ENCODE data around the gene PELI1.

PELI1 gene

DNA sequence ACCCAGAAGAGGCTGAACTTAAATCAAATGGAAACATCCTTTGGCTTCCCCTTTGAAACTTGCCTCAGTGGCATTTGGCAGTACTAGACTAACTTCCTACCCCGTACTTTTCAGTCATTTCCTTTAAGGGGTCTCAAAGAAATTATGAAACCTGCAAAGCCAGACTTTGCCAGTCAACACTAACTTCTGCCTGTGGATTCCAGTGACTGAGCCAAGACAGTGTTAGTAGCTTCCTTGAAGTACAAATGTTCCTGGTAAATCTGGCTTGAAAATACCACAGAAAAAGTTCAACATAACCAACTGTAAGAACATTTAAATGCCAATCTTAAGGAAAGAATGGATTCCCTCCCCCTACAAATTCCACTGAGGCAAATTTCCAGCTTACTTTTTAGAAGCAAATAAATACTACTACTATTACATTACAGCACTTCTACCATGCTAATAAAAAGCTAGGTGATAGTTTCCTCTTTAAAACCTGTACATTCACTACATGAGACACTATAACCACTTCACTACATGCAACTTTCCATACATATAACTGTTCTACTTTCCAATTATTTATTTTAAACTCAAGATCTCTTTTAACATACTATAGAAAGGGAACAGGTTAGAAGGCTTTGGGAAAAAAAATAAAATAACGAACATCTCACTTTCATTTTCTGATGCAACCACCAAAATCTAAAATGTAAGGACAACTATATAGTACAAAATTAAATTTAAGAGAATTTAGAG lies 2.4 kb downstream of the PELI1 start:
- peak overlapping the region; percentile 83 for H3K4me3 ChIP-seq (IDR thresholded peaks at IDR 0.05; ENCODE audit: insufficient read depth, low read depth, low read length)
- H4K20me1 ChIP-seq (ENCODE audit: insufficient read depth), result no peaks in the 10 kb centered on the region
- no peaks in the 10 kb centered on the region; the same call in 1 of the 2 replicates for H3K36me3 ChIP-seq (ENCODE audit: insufficient read depth)
- TF ChIP-seq, protein P1, sequence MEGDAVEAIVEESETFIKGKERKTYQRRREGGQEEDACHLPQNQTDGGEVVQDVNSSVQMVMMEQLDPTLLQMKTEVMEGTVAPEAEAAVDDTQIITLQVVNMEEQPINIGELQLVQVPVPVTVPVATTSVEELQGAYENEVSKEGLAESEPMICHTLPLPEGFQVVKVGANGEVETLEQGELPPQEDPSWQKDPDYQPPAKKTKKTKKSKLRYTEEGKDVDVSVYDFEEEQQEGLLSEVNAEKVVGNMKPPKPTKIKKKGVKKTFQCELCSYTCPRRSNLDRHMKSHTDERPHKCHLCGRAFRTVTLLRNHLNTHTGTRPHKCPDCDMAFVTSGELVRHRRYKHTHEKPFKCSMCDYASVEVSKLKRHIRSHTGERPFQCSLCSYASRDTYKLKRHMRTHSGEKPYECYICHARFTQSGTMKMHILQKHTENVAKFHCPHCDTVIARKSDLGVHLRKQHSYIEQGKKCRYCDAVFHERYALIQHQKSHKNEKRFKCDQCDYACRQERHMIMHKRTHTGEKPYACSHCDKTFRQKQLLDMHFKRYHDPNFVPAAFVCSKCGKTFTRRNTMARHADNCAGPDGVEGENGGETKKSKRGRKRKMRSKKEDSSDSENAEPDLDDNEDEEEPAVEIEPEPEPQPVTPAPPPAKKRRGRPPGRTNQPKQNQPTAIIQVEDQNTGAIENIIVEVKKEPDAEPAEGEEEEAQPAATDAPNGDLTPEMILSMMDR (conservative IDR thresholded peaks at IDR 0.05; ENCODE audit: low read depth, low read length), result no peak
- no peak overlapping the region for H2AFZ ChIP-seq (ENCODE audit: low read depth)
- H3K4me2 ChIP-seq, result peak overlapping the region; percentile 95
- H3K27me3 ChIP-seq (ENCODE audit: insufficient read depth, low read depth), result no peaks in the 10 kb centered on the region
- H3K9ac ChIP-seq, result peak overlapping the region; percentile 81
- H3K4me1 ChIP-seq (ENCODE audit: low read depth, poor library complexity, severe bottlenecking), result peaks cover 54% of the 10 kb centered on the region
- peaks cover 68% of the 10 kb centered on the region for H3K79me2 ChIP-seq (ENCODE audit: insufficient read depth, low read depth)
- H3K27ac ChIP-seq, result peak overlapping the region; percentile 76

DNA sequence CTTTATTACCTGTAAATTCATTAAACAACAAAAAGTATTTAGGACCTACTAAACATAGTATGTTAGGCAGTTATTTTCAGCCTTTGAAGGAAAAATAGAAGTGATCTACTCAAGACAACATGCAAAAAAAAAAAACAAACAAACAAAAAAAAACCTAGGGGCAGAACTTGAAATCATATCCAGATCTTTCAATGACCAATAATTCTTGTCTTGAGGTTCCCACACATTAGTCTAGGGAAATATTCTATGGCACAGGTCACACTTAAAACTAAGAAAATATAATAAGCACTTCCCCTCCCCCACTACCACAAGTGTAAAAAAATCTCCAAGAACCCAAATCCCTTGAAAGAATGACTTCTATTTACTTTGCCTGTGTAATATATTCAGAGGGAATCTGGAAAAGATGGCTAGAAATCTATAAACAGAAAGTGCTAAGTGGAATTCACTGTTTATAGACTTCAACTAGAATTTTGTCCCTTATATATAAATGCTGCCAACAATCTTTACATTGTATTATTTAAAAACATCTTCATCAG lies 3.5 kb downstream of the PELI1 start:
- peak overlapping the region; percentile 76; the same call in 1 of the 2 replicates for H3K27ac ChIP-seq
- no peak overlapping the region for H3K9ac ChIP-seq
- H3K79me2 ChIP-seq (ENCODE audit: insufficient read depth, low read depth), result peaks cover 79% of the 10 kb centered on the region

DNA sequence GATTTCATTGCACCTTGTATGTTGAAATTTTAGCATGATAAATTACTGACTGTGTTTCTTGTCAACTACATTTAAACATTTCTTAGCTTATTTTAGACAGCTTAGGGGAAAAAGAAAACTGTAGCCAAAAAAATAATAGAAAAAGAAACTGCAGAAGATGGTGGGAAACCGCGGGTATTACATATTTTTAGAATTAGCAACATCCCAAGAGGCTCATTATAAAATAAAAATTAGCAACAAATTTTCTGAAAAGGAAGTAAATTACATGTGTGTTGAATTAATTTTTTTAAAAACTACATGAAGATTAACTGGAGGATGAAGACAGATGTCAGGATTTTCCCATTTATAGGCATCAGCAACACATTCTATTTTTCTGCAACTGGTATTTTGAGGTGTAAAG lies 4.3 kb downstream of the PELI1 start:
- H3K36me3 ChIP-seq (ENCODE audit: insufficient read depth), result no peaks in the 10 kb centered on the region; the same call in 1 of the 2 replicates
- no peak overlapping the region for H3K27ac ChIP-seq

More for the DNA sequence above, 3.5 kb downstream of the PELI1 start:
- peak overlapping the region; percentile 95 for H3K4me2 ChIP-seq
- H3K27me3 ChIP-seq (ENCODE audit: insufficient read depth, low read depth), result no peaks in the 10 kb centered on the region
- H3K36me3 ChIP-seq (ENCODE audit: insufficient read depth), result no peaks in the 10 kb centered on the region; the same call in 1 of the 2 replicates
- no peak overlapping the region for H2AFZ ChIP-seq (ENCODE audit: low read depth)
- H4K20me1 ChIP-seq (ENCODE audit: insufficient read depth), result no peaks in the 10 kb centered on the region
- H3K4me1 ChIP-seq (ENCODE audit: low read depth, poor library complexity, severe bottlenecking), result peaks cover 59% of the 10 kb centered on the region
- TF ChIP-seq, protein P1 (conservative IDR thresholded peaks at IDR 0.05; ENCODE audit: low read depth, low read length), result no peak
- no peak overlapping the region for H3K4me3 ChIP-seq (IDR thresholded peaks at IDR 0.05; ENCODE audit: insufficient read depth, low read depth, low read length)

DNA sequence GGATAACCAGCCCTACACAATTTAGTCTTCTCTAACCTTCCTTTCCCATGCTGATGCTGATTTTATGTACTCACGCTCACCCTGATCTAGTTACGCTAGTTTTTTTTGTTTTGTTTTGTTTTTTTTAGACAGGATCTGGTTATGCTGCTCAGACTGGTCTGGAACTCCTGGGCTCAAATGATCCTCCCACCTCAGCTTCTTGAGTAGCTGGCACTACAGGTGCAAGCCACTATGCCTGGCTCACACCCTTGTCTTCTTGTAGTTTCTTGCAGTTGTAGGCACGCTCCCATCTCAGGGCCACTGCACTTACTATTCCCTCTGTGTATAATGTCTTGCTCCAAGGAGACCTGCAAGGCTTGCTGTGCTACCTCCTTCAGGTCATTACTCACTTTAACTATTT lies 6.2 kb downstream of the PELI1 start:
- Histone ChIP-seq H2AFZ (ENCODE audit: low read depth) (no peak overlapping the region), H4K20me1 (ENCODE audit: insufficient read depth) (no peaks in the 10 kb centered on the region), H3K79me2 (ENCODE audit: insufficient read depth, low read depth) (peaks cover 98% of the 10 kb centered on the region), H3K4me2 (no peak overlapping the region), H3K9ac (no peak overlapping the region), H3K27ac (no peak overlapping the region), H3K4me3 (IDR thresholded peaks at IDR 0.05; ENCODE audit: insufficient read depth, low read depth, low read length) (no peak overlapping the region), H3K36me3 (ENCODE audit: insufficient read depth) (no peaks in the 10 kb centered on the region; the same call in 1 of the 2 replicates), H3K27me3 (ENCODE audit: insufficient read depth, low read depth) (no peaks in the 10 kb centered on the region), H3K4me1 (ENCODE audit: low read depth, poor library complexity, severe bottlenecking) (peaks cover 69% of the 10 kb centered on the region)
- TF ChIP-seq, protein P1 (conservative IDR thresholded peaks at IDR 0.05; ENCODE audit: low read depth, low read length), result no peak

More for the DNA sequence above, 4.3 kb downstream of the PELI1 start:
- Histone ChIP-seq H4K20me1 (ENCODE audit: insufficient read depth) (no peaks in the 10 kb centered on the region), H2AFZ (ENCODE audit: low read depth) (no peak overlapping the region), H3K4me3 (IDR thresholded peaks at IDR 0.05; ENCODE audit: insufficient read depth, low read depth, low read length) (no peak overlapping the region), H3K9ac (no peak overlapping the region), H3K79me2 (ENCODE audit: insufficient read depth, low read depth) (peaks cover 87% of the 10 kb centered on the region), H3K4me1 (ENCODE audit: low read depth, poor library complexity, severe bottlenecking) (peaks cover 62% of the 10 kb centered on the region), H3K4me2 (peak overlapping the region; percentile 95; the same call in 1 of the 2 replicates), H3K27me3 (ENCODE audit: insufficient read depth, low read depth) (no peaks in the 10 kb centered on the region)
- TF ChIP-seq, protein P1 (conservative IDR thresholded peaks at IDR 0.05; ENCODE audit: low read depth, low read length), result no peak
